OCI-LY3 (cell line): ENCODE results near the gene IL9.

ENCODE experiments used
- CTCF ChIP-seq: fragments of 200-600, 300-600 bp; sonication (generic); IDR thresholded peaks from 2 replicates; pipeline ENCODE4 v1.5.1; 2014; ENCODE audit warnings: antibody characterized with exemption, low read length, low read depth
- EZH2phosphoT487 ChIP-seq: fragments of 200-600 bp; shearing (Covaris generic); IDR thresholded peaks from 2 replicates; pipeline ENCODE4 v1.6.1; 2018; ENCODE audit warnings: antibody characterized with exemption, mixed run types, low read depth

DNA sequence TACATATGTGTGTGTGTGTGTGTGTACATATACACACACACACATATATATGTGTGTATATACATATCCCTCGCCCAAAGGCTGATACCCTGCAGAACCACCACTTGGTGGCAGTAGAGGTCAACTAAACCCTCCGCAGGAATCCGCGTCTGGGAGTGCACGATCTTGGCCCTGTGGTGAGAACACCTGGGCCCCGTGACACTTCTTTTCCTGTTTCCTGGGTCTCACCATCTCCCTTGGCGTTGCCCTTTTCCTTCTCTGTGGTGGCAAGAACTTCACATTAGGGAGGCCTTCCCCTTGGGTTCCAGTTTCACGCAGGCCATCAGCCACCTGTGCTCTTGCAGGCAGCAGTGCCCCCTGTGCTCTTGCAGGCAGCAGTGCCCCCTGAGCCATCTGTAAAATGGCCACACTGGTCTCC, 8.2 kb downstream of the IL9 start:
- peak; percentile 80 for TF ChIP-seq CTCF
- no peak for TF ChIP-seq EZH2phosphoT487
